H1 (cell line): ENCODE results near the gene ARHGAP26.

Experiments
- EP300 ChIP-seq, 2 experiments: IDR thresholded peaks; 1 replicate in 1 of 2; 2 replicates in 1 of 2; pipeline ENCODE4 v1.6.1; 2011 to 2012; ENCODE audit warnings: low read depth in 2 of 2, low read length in 2 of 2, mild to moderate bottlenecking in 2 of 2, borderline replicate concordance in 1 of 2, inconsistent platforms in 1 of 2, moderate library complexity in 1 of 2
- EZH2 ChIP-seq: fragments of 200-600 bp; sonication (generic); IDR thresholded peaks from 2 replicates; pipeline ENCODE4 v1.7.1; 2012; ENCODE audit warnings: low read depth, mild to moderate bottlenecking, moderate library complexity, low read length, inconsistent platforms; ENCODE audit not compliant: severe bottlenecking
- JUN ChIP-seq: IDR thresholded peaks from 2 replicates; pipeline ENCODE4 v1.6.1; 2011; ENCODE audit warnings: low read depth, mild to moderate bottlenecking, improper control_type of control experiment, low read length
- MAX ChIP-seq: IDR thresholded peaks from 2 replicates; pipeline ENCODE4 v1.6.1; 2012; ENCODE audit warnings: inconsistent platforms
- PHF8 ChIP-seq: fragments of 200-600 bp; sonication (generic); conservative IDR thresholded peaks from 2 replicates; pipeline ENCODE4 v1.7.1; 2012; ENCODE audit warnings: low read depth, mild to moderate bottlenecking, inconsistent platforms, low read length, moderate library complexity
- POLR2A ChIP-seq, 2 experiments: IDR thresholded peaks; 1 replicate in 1 of 2; 2 replicates in 1 of 2; pipeline ENCODE4 v1.6.1; 2011; ENCODE audit warnings: low read depth in 2 of 2, low read length in 2 of 2, mild to moderate bottlenecking in 2 of 2; ENCODE audit errors: control extremely low read depth in 1 of 2
- POLR2AphosphoS5 ChIP-seq: IDR thresholded peaks from 2 replicates; pipeline ENCODE4 v1.6.1; 2011; ENCODE audit warnings: low read depth, low read length
- SIN3A ChIP-seq, 2 experiments: IDR thresholded peaks in 1 of 2; conservative IDR thresholded peaks in 1 of 2; 2 replicates each; pipeline ENCODE4 v1.6.1; 2011 to 2012; ENCODE audit warnings: low read length in 2 of 2, improper control_type of control experiment in 1 of 2, low read depth in 1 of 2, mild to moderate bottlenecking in 1 of 2
- TAF1 ChIP-seq: IDR thresholded peaks from 2 replicates; pipeline ENCODE4 v1.6.1; 2011; ENCODE audit warnings: mild to moderate bottlenecking, low read depth, low read length
- TF ChIP-seq, protein P1 (sequence below), 3 experiments: IDR thresholded peaks; 1 replicate in 2 of 3; 2 replicates in 1 of 3; pipeline versions ENCODE4 v1.5.1 to v1.6.1; 2011; ENCODE audit warnings: low read length in 3 of 3, mild to moderate bottlenecking in 3 of 3, inconsistent platforms in 2 of 3, low read depth in 1 of 3, moderate library complexity in 1 of 3; ENCODE audit not compliant: insufficient read depth in 1 of 3; ENCODE audit errors: control extremely low read depth in 1 of 3

DNA sequence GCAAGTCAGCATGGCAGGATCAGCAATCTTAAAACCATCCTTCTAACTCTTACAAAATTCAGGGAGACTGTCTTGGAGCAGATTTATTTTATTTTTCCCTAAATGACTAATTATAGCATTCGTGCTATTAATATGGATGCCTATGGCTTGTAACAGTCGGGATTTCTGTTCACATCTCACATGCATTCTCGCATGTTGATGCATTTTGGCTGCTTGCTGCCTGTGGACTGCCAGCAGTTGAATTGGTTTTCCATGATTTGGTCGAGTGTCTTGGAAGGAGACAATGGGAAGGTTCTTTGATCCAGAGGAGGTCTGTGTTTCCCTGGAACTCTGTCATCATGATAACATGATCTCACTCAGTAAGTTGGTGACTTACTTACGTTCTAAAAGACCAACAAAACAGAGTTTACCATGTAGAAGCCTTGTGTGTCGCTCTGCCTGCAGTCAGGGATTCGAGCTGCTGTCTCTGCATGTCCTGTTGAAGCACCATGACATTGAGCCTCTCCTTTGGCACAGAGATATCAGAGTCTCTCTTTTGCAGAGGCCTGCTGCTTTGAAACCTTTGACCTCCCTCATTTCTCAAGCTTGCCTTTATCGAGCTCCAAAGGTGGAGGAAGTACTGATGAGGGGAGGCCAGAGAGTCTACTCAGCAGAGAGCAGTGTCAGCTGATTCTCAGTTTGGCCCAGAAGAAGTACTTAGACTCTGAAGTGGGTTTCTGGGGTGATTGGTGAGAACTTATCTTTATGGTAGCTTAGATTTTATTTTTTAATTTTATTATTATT lies 82.4 kb downstream of the ARHGAP26 start:
- TF ChIP-seq, protein P1, sequence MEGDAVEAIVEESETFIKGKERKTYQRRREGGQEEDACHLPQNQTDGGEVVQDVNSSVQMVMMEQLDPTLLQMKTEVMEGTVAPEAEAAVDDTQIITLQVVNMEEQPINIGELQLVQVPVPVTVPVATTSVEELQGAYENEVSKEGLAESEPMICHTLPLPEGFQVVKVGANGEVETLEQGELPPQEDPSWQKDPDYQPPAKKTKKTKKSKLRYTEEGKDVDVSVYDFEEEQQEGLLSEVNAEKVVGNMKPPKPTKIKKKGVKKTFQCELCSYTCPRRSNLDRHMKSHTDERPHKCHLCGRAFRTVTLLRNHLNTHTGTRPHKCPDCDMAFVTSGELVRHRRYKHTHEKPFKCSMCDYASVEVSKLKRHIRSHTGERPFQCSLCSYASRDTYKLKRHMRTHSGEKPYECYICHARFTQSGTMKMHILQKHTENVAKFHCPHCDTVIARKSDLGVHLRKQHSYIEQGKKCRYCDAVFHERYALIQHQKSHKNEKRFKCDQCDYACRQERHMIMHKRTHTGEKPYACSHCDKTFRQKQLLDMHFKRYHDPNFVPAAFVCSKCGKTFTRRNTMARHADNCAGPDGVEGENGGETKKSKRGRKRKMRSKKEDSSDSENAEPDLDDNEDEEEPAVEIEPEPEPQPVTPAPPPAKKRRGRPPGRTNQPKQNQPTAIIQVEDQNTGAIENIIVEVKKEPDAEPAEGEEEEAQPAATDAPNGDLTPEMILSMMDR (IDR thresholded peaks at IDR 0.05; ENCODE audit: control extremely low read depth in 1 of 3, insufficient read depth in 1 of 3, low read depth in 1 of 3, low read length in 3 of 3) = no peak
- TF ChIP-seq JUN (no peak), POLR2AphosphoS5 (no peak), EZH2 (no peak), EP300 (IDR thresholded peaks at IDR 0.05; ENCODE audit: borderline replicate concordance in 1 of 2, low read depth in 2 of 2, low read length in 2 of 2) (no peak), MAX (no peak), POLR2A (IDR thresholded peaks at IDR 0.05; ENCODE audit: control extremely low read depth in 1 of 2, low read depth in 2 of 2, low read length in 2 of 2) (no peak), PHF8 (no peak), SIN3A (conservative IDR thresholded peaks at IDR 0.05 in 1 of 2, IDR thresholded peaks at IDR 0.05 in 1 of 2; ENCODE audit: low read depth in 1 of 2, low read length in 2 of 2) (no peak), TAF1 (no peak)
